B cell (primary cell): ENCODE results near the gene ARHGAP26.

Source experiments
- CTCF ChIP-seq: fragments of 200-600 bp; IDR thresholded peaks from one replicate; pipeline ENCODE4 v1.8.0; 2022; ENCODE audit warnings: antibody characterized with exemption, mild to moderate bottlenecking
- EZH2 ChIP-seq: IDR thresholded peaks from 2 replicates; pipeline ENCODE4 v1.6.1; 2012; ENCODE audit warnings: borderline replicate concordance, low read depth, mild to moderate bottlenecking, moderate library complexity, low read length; ENCODE audit not compliant: insufficient read depth, poor library complexity, severe bottlenecking

GRCh38 chr5:143151056-143151700 lies 381.0 kb downstream of the ARHGAP26 start:
- TF ChIP-seq CTCF (no peak), EZH2 (no peak)
